DMS53 treated with DMSO at 0.1 percent for 48 hours (cell line): ENCODE measurements around the gene NDUFV3.
"Not testable (repeated sequence)": the region's sequence is repeated elsewhere in the genome, so short reads cannot be mapped to it uniquely, and the experiment has no call there.

Source experiments
- DNase-seq: peaks from one replicate; lab custom pipeline; 2025; ENCODE audit not compliant: unreplicated experiment; lab: John Stamatoyannopoulos, UW

The NDUFV3 gene

GRCh38 chr21:42855937-42856335, 37.2 kb upstream of the NDUFV3 start:
- DNase-seq, result no peak

DNA sequence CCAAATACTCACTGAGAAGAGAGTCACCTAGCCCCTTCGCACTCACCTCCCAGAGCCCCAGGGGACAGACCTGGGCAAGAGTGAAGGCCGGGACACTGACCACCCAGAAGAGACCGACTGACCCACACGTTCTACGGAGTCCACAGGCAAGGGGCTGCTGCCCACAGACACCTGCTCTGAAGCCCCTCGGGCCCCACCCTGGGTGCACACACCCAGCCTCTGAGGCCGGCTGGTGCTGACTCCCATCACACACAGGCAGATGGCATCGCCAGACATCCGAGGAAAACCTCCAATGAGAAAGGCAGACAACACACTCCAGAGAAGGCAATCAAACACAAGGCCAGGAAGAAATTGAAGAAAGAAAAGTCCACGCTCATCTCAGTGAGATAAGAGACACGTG, 35.9 kb upstream of the NDUFV3 start:
- no peak for DNase-seq

GRCh38 chr21:42858185-42858847, 34.8 kb upstream of the NDUFV3 start:
- no peak for DNase-seq

DNA sequence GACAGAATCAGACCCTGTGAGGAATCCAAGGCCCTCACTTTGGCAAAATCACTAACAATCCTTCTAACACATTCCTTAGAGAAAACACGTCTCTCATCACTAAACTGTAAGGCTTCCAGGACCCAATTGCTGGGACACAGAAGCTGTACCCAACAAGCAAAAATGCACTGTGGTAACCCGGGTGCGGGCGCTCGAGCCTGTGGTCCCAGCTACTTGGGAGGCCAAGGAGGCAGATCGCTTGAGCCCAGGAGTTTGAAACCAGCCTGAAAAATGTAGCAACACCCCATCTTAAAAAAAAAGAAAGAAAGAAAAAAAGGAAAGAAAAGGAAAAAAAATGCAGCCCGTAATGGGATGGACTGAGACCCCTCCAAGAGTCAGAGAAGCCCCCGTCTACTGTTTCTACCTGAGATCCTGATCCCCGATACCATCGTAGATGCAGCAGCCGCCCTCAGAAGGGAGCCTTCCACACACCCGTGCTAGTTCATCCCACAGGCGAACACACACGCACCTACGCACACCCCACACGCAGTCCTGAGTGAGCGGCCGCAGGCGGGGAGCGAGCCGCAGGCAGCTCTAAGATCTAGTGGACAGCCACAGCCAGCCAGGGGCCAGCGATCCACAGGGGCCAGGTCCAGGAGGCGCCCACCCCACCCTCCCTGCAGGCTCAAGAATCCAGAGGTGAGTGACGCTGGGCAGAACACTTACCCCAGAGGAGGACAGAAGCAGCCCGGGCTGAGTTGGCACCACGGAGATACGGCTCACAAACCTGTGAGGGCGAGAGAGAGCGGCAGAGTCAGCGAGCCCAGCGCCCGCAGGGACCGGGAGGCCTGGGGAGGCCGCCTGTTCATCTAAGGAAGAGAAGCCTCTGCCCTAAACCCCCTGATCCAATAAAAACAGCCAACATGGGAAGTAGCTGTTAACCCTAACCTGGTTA, 33.9 kb upstream of the NDUFV3 start:
- no peak for DNase-seq

DNA sequence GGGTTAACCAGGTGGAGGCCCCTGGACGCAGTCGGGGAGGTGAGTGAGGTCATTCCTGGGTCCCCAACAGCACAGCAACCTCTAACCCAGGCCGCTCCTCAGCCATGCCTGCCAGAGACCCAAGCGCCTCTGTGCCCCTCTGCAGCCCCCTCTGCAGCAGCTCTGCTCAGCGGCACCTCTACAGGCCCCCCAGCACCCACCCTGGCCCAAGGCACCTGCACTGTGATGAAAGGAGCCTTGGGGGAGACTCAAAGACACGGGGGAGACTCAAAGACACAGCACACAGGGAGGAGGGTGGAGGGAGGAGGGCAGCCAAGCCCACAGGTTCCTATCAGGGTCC, 33.2 kb upstream of the NDUFV3 start:
- DNase-seq, result no peak

GRCh38 chr21:42860345-42860744, 32.8 kb upstream of the NDUFV3 start:
- no peak for DNase-seq

DNA sequence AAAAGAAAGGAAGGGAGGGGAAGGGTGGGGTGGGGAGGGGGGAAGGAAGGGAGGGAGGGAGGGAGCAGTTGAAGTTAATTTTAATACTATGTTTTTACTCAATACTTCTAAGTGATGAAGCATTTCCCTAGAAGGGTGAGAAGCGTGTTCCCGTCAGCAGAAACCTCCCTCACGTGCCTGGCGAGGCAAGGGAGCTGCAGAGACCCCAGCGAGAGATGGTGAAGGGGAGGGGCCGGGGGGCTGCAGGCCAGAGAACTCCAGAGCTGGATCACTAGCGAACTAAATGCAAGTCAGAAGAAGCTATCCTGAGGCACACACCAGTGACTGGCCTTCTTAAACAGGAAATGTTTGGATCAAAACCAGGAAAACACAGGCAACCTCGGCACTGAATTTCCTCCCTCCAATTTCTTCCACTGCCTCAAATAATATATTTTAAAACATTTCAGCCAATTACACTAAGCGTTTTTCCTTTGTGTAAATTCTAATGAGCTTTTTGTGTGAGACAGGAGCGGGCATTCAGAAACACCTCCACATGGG, 31.7 kb upstream of the NDUFV3 start:
- no peak for DNase-seq

DNA sequence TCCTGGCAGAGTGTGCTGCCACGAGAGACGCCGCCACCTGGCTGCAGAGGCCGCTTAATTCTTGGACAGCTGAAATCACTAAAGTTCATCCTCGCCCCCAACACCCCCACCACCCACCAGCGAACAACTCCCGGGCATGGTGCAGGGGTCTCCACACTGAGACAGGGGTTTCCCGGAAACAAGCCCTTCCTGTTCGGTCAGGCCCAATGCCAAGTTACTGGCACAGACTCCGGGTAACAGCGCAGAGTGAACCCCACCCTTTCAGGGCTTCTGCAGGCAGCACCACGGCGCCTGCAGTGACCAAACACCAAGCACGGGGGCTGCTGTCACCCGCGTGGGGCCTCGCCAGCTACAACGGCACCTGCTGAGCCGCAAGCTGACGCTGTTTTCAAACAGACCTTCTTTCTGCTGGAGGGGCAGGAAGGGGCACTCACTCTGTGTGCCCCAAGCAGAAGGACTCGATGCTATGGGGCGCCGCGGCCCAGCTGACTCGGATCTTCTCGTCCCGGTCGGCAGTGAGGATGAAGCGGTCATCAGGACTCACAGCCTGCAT, 31.2 kb upstream of the NDUFV3 start:
- no peak for DNase-seq

- DNase-seq, result no peak
Observed at GRCh38 chr21:42862774-42863503, 30.2 kb upstream of the NDUFV3 start.

GRCh38 chr21:42863504-42863870, 29.6 kb upstream of the NDUFV3 start:
- no peak for DNase-seq

DNA sequence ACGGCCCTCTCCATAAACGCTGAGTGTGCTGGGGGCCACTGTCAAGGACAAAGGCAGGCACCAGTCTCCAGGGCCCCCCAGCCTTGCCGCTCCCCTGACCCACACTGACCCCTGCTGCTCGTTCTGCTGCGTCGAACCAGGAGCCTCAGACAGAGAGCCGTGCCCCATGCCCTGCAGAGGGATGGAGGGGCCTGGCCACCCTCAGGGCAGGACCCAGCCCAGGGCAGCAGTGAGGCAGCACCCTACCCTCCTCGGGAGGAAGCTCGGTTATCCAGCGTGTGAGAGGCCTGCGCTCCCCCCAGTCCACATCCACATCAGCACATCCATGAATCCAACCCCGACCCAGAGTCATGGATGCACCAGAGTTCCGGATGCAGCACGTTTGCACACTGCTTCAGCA, 28.8 kb upstream of the NDUFV3 start:
- DNase-seq, result no peak

DNA sequence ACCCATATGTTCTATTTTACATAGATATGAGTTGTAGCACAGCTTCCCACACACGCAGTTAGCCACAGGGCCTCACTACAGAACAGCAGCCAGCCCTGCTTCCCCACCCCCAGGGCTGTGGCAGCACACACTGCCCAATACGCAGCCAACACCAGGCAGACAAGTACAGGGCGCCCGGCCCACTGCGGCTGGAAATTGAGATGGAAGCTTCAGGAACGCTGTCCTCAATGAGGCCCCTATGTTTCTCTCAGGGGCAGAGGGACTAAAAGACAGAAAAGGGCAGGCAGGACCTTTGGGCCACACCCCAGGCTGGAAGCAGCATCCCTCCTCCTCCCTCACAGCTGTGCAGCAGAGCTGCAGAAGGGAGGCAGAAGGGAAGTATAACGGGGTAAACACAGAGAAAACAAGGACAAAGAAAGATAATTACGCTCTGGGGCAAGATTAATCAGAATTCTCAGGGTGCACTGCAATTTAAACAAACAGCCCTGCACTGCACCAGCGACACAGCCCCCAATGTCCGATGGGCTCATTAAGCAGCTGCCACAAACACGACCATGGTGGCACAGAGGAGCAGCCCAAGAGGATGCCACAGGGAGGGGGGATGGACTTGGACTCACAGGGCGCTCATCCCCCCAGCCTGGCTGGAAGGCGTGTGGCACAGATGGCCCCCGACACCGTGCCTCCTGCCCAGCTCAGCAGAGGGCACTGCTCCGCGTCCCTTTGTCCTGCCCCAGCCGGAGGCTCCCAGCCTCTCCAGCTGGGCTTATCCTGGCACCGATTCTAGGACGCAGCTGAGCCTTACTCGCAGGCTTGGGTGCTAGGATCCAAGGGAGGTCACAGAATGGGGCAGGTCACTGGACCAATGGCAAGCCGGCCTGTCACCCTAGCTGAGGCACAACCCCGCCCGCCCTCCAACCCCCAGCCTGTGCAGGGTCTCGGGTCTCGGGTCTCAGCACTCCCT, 28.0 kb upstream of the NDUFV3 start:
- no peak for DNase-seq

DNA sequence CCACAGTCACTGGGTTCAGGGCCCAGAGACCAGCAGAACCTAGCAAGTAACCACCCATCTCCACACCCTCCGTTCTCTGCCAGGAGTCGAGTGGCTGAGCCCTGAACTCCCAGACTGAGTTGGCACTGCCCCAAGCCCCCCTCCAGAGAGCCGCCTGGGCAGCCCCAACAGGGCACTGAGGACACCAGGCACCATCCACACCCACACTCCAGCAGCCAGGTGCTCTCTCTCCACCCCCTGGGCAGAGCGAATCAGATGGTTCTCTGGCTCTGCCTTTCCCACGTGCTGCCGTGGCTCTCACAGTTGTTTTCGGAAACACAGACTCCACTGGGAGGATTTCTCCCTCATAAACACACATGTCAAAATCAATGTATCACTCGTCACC, 27.3 kb upstream of the NDUFV3 start:
- DNase-seq, result no peak

DNA sequence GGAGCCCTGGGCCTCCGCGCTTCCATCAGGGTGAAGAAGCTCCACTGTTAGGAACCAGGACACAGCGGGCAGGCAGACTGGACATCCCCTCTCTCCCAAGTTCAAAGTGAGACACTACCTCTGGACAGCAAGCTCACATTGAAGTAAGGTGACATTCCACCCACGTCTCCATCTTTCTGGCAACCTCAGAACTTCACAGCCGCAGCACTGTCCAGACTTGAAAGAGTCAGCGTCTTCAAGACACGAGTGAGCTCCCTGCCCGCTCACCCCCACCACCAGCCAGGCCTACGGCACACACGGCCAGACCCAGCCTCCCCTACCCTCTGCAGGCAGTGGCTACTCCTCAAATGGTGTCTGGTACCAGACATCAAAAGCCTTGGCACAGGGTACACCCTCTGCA, 24.9 kb upstream of the NDUFV3 start:
- no peak for DNase-seq

DNA sequence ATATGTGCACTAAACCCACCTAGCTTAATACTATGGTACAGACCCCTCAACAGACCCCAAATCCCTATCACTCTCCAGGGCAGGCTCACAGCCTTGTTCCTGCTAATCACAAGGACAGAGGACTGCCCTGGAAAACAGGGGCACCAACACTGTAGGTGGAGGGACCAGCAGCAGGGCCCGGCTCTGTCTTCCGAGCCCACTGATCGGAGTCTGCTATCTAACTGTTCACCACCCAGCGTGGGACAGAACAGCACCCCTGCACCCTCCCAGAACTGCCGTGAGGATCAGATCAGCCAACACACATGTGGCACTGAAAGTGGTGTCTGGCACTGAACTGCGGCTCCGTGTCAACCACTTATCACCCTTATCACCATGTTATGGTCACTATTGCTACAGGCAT, 20.0 kb upstream of the NDUFV3 start:
- no peak for DNase-seq

DNA sequence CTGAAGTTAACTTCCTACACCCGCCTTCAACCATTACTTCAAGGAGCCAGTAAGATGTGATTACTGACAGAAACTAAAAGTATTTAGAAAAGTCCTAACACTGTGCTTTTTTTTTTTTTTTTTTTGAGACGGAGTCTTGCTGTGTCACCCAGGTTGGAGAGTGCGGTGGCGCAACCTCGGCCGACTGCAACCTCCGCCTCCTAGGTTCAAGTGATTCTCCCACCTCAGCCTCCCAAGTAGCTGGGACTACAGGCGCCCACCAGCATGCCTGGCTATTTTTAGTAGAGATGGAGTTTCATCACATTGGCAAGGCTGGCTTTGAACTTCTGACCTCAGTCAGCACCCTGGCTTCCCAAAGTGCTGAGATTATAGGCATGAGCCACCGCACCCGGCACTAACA, 17.3 kb upstream of the NDUFV3 start:
- DNase-seq, result not testable (repeated sequence)

GRCh38 chr21:42878678-42878992, 14.5 kb upstream of the NDUFV3 start:
- DNase-seq, result no peak

- peak; percentile 68 for DNase-seq
Observed at GRCh38 chr21:42878993-42879787, 13.9 kb upstream of the NDUFV3 start, which contains the start of gene WDR4. Gene WDR4 (minus strand): TSS chr21:42879539. CDS start chr21:42879495, 44 bp downstream.

- DNase-seq, result no peak
Observed at GRCh38 chr21:42880352-42880751, 12.8 kb upstream of the NDUFV3 start.

DNA sequence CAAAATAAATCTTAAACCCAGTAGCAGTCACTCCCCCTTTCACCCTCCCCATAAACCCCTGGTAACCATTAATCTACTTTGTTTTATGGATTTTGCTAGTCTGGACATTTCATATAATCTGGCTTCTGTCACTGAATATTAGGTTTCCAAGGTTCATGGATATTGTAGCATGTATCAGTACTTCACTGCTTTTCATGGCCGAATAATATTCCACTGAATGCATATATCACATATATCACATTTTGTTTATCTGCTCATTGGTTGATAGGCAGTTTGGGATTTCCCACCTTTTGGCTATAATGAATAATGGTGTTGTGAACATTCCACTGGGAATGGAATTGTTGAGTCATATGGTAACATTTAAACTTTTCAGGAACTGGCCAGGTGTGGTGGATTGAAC, 9.2 kb upstream of the NDUFV3 start:
- no peak for DNase-seq
